GM18526 (cell line): ENCODE data around the gene SCGB1D1.

Experiments used
- POLR2A ChIP-seq: IDR thresholded peaks from 3 replicates; pipeline ENCODE4 v1.6.1; 2011; ENCODE audit not compliant: insufficient read length; ENCODE audit errors: extremely low read depth

SCGB1D1 gene, protein sequence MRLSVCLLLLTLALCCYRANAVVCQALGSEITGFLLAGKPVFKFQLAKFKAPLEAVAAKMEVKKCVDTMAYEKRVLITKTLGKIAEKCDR

GRCh38 chr11:62190011-62190410, at the start of gene SCGB1D1:
TSS of gene SCGB1D1 (plus strand) at chr11:62190216. CDS start at chr11:62190285, 69 bp downstream.
- TF ChIP-seq POLR2A: no peak

DNA sequence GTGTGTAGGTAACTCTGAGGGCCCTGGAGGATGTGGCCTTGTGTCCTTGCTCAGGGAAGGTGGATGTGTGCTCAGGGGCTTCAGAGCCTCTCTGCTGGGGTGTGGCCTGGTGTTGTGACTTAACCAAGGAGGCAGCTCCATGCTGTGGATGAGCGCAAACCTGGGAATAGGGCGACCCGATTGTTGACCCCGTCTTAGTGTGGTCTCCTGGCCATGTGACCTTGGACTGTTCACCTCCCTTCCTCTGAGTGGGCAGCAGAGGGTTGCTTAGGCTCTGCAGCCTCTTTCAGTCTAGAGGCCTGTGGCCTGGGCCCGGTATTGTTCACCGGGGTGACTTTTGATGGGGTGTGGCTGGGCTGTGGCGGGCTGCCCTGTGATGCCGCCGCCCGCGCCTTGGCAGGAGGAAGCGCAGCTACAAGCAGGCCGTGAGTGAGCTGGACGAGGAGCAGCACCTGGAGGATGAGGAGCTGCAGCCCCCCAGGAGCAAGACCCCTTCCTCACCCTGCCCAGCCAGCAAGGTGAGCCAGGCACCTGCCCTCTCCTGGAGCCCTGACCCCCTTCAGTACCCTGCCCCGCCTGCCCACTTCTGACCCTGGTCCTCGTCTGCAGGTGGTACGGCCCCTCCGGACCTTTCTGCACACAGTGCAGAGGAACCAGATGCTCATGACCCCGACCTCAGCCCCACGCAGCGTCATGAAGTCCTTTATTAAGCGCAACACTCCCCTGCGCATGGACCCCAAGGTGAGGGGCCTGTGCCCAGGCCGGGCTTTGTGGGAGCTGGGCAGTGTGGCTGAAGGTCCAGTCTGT, 49.5 kb upstream of the SCGB1D1 start:
- no peak for TF ChIP-seq POLR2A

- no peak for TF ChIP-seq POLR2A
Measured at GRCh38 chr11:62141111-62142042, 48.6 kb upstream of the SCGB1D1 start.

GRCh38 chr11:62142043-62142375, 48.0 kb upstream of the SCGB1D1 start:
- TF ChIP-seq POLR2A: no peak

DNA sequence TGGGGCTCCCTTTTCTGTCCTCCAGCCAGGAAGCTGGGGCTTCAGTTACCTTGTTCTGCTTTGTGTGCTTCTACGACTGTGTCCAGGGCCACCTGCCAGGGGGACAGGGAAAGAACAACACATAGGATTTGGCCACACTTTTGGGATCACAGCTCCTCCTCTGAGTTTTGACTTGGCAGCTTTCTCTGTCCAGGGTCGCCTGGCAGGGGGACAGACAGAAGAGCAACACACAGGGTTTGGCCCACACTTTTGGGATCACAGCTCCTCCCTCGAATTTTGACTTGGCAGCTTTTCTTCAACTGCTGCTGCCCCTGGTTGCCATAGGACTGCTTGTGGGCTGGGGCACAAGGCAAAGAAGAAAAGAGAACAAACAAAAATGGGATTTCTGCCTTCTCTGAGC, 47.1 kb upstream of the SCGB1D1 start:
- TF ChIP-seq POLR2A: no peak

- no peak for TF ChIP-seq POLR2A
Measured at GRCh38 chr11:62143727-62144126, 46.3 kb upstream of the SCGB1D1 start.

DNA sequence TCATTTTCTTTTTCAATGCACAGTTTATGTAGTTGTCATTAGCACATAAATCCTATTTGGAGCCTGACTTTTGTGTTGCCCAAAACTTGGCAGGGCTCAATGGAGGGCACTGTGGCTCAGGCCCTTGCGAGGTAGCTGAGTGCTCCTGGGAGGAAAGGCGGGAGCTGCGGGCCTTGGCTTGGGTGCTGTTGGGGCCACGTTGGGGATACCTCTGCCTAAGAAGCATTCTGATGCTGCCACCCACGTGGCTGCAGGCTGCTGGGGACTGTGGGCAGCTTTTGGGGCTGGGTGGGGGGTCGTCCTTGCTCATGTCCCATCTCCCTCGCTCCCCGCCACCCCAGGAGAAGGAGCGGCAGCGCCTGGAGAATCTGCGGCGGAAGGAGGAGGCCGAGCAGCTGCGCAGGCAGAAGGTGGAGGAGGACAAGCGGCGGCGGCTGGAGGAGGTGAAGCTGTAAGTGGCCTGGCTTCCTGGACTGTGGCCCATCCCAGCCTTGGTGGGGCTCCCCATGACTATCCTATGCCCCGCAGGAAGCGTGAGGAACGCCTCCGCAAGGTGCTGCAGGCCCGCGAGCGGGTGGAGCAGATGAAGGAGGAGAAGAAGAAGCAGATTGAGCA, 45.3 kb upstream of the SCGB1D1 start:
- TF ChIP-seq POLR2A: no peak

- no peak for TF ChIP-seq POLR2A
Measured at GRCh38 chr11:62145261-62145871, 44.6 kb upstream of the SCGB1D1 start.

DNA sequence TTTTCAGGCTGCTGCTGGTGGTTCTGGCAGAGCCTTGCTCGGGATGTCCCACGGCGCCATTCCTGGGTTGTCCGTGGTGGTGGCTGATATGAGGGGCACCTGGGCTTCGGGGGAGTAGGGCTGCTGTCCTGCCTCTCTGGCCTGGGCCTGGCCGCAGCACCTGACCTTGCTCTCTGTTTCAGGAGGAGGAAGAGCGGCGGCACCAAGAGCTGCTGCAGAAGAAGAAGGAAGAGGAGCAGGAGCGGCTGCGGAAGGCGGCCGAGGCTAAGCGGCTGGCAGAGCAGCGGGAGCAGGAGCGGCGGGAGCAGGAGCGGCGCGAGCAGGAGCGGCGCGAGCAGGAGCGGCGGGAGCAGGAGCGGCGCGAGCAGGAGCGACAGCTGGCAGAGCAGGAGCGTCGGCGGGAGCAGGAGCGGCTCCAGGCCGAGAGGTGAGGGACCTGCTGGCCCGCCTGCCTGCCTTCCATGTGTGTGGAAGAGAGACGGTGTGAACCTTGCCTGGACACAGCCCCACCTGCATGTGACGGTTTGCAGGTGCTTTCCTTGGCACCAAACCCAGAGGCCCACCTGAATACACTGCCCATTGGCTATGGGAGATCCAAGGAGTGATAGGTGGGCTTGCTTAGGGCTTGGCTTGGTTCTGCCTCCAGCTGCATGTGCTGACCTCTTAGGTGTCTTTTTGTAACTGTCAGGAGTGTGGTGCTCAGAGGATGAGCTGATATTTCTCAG, 43.4 kb upstream of the SCGB1D1 start:
- TF ChIP-seq POLR2A: no peak

- TF ChIP-seq POLR2A: no peak
Measured at GRCh38 chr11:62147545-62147944, 42.5 kb upstream of the SCGB1D1 start.

GRCh38 chr11:62148271-62148980, 41.6 kb upstream of the SCGB1D1 start:
- TF ChIP-seq POLR2A: no peak

GRCh38 chr11:62149986-62150886, 39.8 kb upstream of the SCGB1D1 start:
- TF ChIP-seq POLR2A: no peak
